ENCODE measurements around the gene SMURF2.

GRCh38 chr17:64506201-64506575, 155.9 kb downstream of the SMURF2 start, which contains the start of gene DDX5:
- TF ChIP-seq CTCF (conservative IDR thresholded peaks at IDR 0.05 in 1 of 2, IDR thresholded peaks at IDR 0.05 in 1 of 2; ENCODE audit: low read depth in 1 of 2, low read length in 2 of 2): no peak
- no peak for TF ChIP-seq EZH2 (IDR thresholded peaks at IDR 0.05; ENCODE audit: low read length, missing control alignments)
